GM06990 (cell line): ENCODE data around the gene TAS2R50.

Source experiments
- DNase-seq: peaks from one replicate; pipeline ENCODE4 v3.0.0-alpha.2; 2011; ENCODE audit not compliant: insufficient read length; ENCODE audit errors: extremely low read depth
- H3K27me3 ChIP-seq: replicated peaks from 2 replicates; pipeline ENCODE4 v1.6.0; 2011; ENCODE audit warnings: low read length; ENCODE audit not compliant: control insufficient read depth, insufficient read depth
- H3K36me3 ChIP-seq: 2 replicates; pipeline ENCODE4 v1.5.1; 2011; ENCODE audit warnings: low read length; ENCODE audit not compliant: control insufficient read depth, insufficient read depth
- H3K4me3 ChIP-seq: replicated peaks from 2 replicates; pipeline ENCODE4 v1.5.1; 2011; ENCODE audit warnings: low read depth, mild to moderate bottlenecking, control low read depth, low read length
- CTCF ChIP-seq: IDR thresholded peaks from 2 replicates; pipeline ENCODE4 v1.5.1; 2011; ENCODE audit warnings: low read length, control low read depth, mild to moderate bottlenecking, inconsistent platforms; ENCODE audit not compliant: insufficient read depth, poor library complexity, severe bottlenecking

TAS2R50 gene

GRCh38 chr12:11016937-11017336 lies 30.2 kb upstream of the TAS2R50 start:
- no peak for DNase-seq
- Histone ChIP-seq H3K4me3 (no peak overlapping the region), H3K27me3 (no peaks in the 10 kb centered on the region), H3K36me3 (no peaks in the 10 kb centered on the region)
- no peak for TF ChIP-seq CTCF

- TF ChIP-seq CTCF: no peak
These were observed 29.2 kb upstream of the TAS2R50 start for GRCh38 chr12:11015775-11016430.

GRCh38 chr12:11014234-11014633 lies 27.5 kb upstream of the TAS2R50 start:
- H3K27me3 ChIP-seq: no peaks in the 10 kb centered on the region
- H3K4me3 ChIP-seq: no peak overlapping the region
- TF ChIP-seq CTCF: no peak
- no peaks in the 10 kb centered on the region for H3K36me3 ChIP-seq
- DNase-seq: no peak

More at GRCh38 chr12:11015775-11016430, 29.2 kb upstream of the TAS2R50 start:
- no peak overlapping the region for H3K4me3 ChIP-seq
- H3K27me3 ChIP-seq: no peaks in the 10 kb centered on the region
- no peak for DNase-seq
- H3K36me3 ChIP-seq: no peaks in the 10 kb centered on the region

GRCh38 chr12:11007608-11008007 lies 20.9 kb upstream of the TAS2R50 start:
- no peaks in the 10 kb centered on the region for H3K36me3 ChIP-seq
- TF ChIP-seq CTCF: no peak
- no peaks in the 10 kb centered on the region for H3K27me3 ChIP-seq
- DNase-seq: no peak
- no peak overlapping the region for H3K4me3 ChIP-seq

- Histone ChIP-seq H3K36me3 (no peaks in the 10 kb centered on the region), H3K4me3 (no peak within 1 kb of the TSS), H3K27me3 (no peaks in the 10 kb centered on the region)
- TF ChIP-seq CTCF: no peak
- no peak for DNase-seq
These were observed 11.5 kb upstream of the TAS2R50 start, which contains the start of gene TAS2R20 for GRCh38 chr12:10998204-10998603. Gene TAS2R20, minus strand, starts transcription at chr12:10998304. Its CDS starts 429 bp downstream, at chr12:10997875.

GRCh38 chr12:10994307-10994706 lies 7.6 kb upstream of the TAS2R50 start:
- DNase-seq: no peak
- Histone ChIP-seq H3K27me3 (no peaks in the 10 kb centered on the region), H3K36me3 (no peaks in the 10 kb centered on the region), H3K4me3 (no peak overlapping the region)
- no peak for TF ChIP-seq CTCF
